SK-N-SH (cell line): ENCODE measurements around the gene CDX2. TPM values are rescaled to one million over a fixed set of nuclear protein-coding genes. Genes with fewer than 3 reads are reported as not detected.

Experiments
- CTCF ChIA-PET: fragments of 300-600, 350-600 bp; formaldehyde crosslinking; extraction: SDS; loops from one replicate; lab custom pipeline; 2021; lab: Yijun Ruan, JAX
- POLR2A ChIA-PET: fragments of 350-600 bp; sonication (Branson Sonifier 250); formaldehyde crosslinking; extraction: SDS; loops from one replicate; lab custom pipeline; 2020; ENCODE audit warnings: antibody characterized with exemption, inconsistent platforms; lab: Yijun Ruan, JAX
- DNase-seq: peaks from one replicate; pipeline ENCODE4 v3.0.0; 2012
- H2AFZ ChIP-seq: fragments of 200-600 bp; sonication (generic); 2 replicates; pipeline ENCODE4 v1.8.1; 2016; ENCODE audit warnings: antibody characterized with exemption, mild to moderate bottlenecking, low read depth
- H3F3A ChIP-seq: fragments of 200-600 bp; sonication (generic); replicated peaks from 2 replicates; pipeline ENCODE3; 2016; ENCODE audit warnings: antibody characterized with exemption, mild to moderate bottlenecking; ENCODE audit not compliant: insufficient read depth
- H3K27ac ChIP-seq, 2 experiments: fragments of 200-500 bp in 1 of 2; fragments of 200-600 bp in 1 of 2; sonication (Bioruptor generic) in 1 of 2; sonication (generic), shearing (Covaris generic) in 1 of 2; 2 replicates each; pipeline versions ENCODE4 v1.5.1 to v1.6.1; 2014 to 2016; ENCODE audit warnings: low read depth in 2 of 2, inconsistent platforms in 1 of 2, low read length in 1 of 2, mild to moderate bottlenecking in 1 of 2, mixed read lengths in 1 of 2
- H3K27me3 ChIP-seq: fragments of 200-600 bp; sonication (generic), shearing (Covaris generic); 2 replicates; pipeline ENCODE4 v1.6.1; 2016; ENCODE audit warnings: mixed run types; ENCODE audit not compliant: insufficient read depth
- H3K36me3 ChIP-seq, 2 experiments: fragments of 200-500 bp in 1 of 2; fragments of 200-600 bp in 1 of 2; sonication (Bioruptor generic) in 1 of 2; sonication (generic) in 1 of 2; replicated peaks in 1 of 2; 2 replicates each; pipeline versions ENCODE3 to v1.5.1; 2014 to 2016; ENCODE audit warnings: low read length in 1 of 2, mild to moderate bottlenecking in 1 of 2; ENCODE audit not compliant: insufficient read depth in 2 of 2, control insufficient read depth in 1 of 2
- H3K4me1 ChIP-seq, 2 experiments: fragments of 200-500 bp in 1 of 2; fragments of 200-600 bp in 1 of 2; sonication (Bioruptor generic) in 1 of 2; sonication (generic), shearing (Covaris generic) in 1 of 2; 2 replicates each; pipeline versions ENCODE4 v1.5.1 to v1.6.1; 2014 to 2016; ENCODE audit warnings: low read depth in 1 of 2, low read length in 1 of 2, mixed run types in 1 of 2; ENCODE audit not compliant: insufficient read depth in 2 of 2, control insufficient read depth in 1 of 2
- H3K4me2 ChIP-seq: fragments of 200-600 bp; sonication (generic), shearing (Covaris generic); 2 replicates; pipeline ENCODE4 v1.6.1; 2017; ENCODE audit warnings: mixed run types
- H3K4me3 ChIP-seq, 2 experiments: fragments of 200-500 bp in 1 of 2; fragments of 200-600 bp in 1 of 2; sonication (Bioruptor generic) in 1 of 2; sonication (generic), shearing (Covaris generic) in 1 of 2; 2 replicates each; pipeline versions ENCODE4 v1.5.1 to v1.8.1; 2014 to 2016; ENCODE audit warnings: low read depth in 2 of 2, inconsistent platforms in 1 of 2, low read length in 1 of 2, mild to moderate bottlenecking in 1 of 2, mixed read lengths in 1 of 2, moderate library complexity in 1 of 2
- H3K79me2 ChIP-seq: fragments of 200-600 bp; sonication (generic); 2 replicates; pipeline ENCODE4 v1.8.1; 2017; ENCODE audit warnings: mild to moderate bottlenecking; ENCODE audit not compliant: insufficient read depth
- H3K9ac ChIP-seq: fragments of 200-600 bp; sonication (generic); 2 replicates; pipeline ENCODE4 v1.6.1; 2017; ENCODE audit warnings: mixed run types
- H3K9me2 ChIP-seq: fragments of 200-600 bp; sonication (generic); 2 replicates; pipeline ENCODE4 v1.6.1; 2017; ENCODE audit warnings: mixed run types
- H3K9me3 ChIP-seq: fragments of 200-600 bp; sonication (generic); 2 replicates; pipeline ENCODE4 v1.6.1; 2017; ENCODE audit warnings: mixed run types, mild to moderate bottlenecking, moderate library complexity
- H4K20me1 ChIP-seq: fragments of 200-600 bp; sonication (generic); 2 replicates; pipeline ENCODE4 v1.6.1; 2017; ENCODE audit warnings: mild to moderate bottlenecking, mixed run types; ENCODE audit not compliant: insufficient read depth
- FOSL2 ChIP-seq: IDR thresholded peaks from 2 replicates; pipeline ENCODE4 v1.4.0; 2012; ENCODE audit warnings: low read depth, mild to moderate bottlenecking, moderate library complexity, borderline replicate concordance
- GABPA ChIP-seq: IDR thresholded peaks from 2 replicates; pipeline ENCODE4 v1.4.0; 2012; ENCODE audit warnings: low read depth, mild to moderate bottlenecking
- GATA2 ChIP-seq: sonication (generic); formaldehyde crosslinking; IDR thresholded peaks from 2 replicates; pipeline ENCODE4 v1.5.0; 2020; ENCODE audit warnings: mild to moderate bottlenecking, missing genetic modification reagents
- MXI1 ChIP-seq: IDR thresholded peaks from 2 replicates; pipeline ENCODE4 v1.6.1; 2012; ENCODE audit warnings: mild to moderate bottlenecking, low read depth, low read length, improper control_type of control experiment
- NRF1 ChIP-seq: IDR thresholded peaks from 2 replicates; pipeline ENCODE4 v1.6.1; 2012; ENCODE audit warnings: low read depth, mild to moderate bottlenecking, low read length
- PBX3 ChIP-seq: IDR thresholded peaks from 2 replicates; pipeline ENCODE4; 2012
- RCOR1 ChIP-seq: fragments of 150-350 bp; IDR thresholded peaks from 2 replicates; pipeline ENCODE4 v1.6.1; 2017; ENCODE audit warnings: antibody characterized with exemption, low read length
- SMC3 ChIP-seq: IDR thresholded peaks from 2 replicates; pipeline ENCODE4 v1.6.1; 2012; ENCODE audit warnings: low read depth, low read length, improper control_type of control experiment
- TAF1 ChIP-seq: IDR thresholded peaks from 2 replicates; pipeline ENCODE4 v1.6.1; 2012; ENCODE audit warnings: low read depth, mild to moderate bottlenecking, low read length, moderate library complexity, borderline replicate concordance
- USF1 ChIP-seq: IDR thresholded peaks from 2 replicates; pipeline ENCODE4 v1.4.0; 2012; ENCODE audit warnings: low read depth, borderline replicate concordance
- WGBS: methylation state at CpG from one replicate; pipeline ENCODE4 v1.1.6; 2017; ENCODE audit warnings: low lambda C conversion rate; 5-methylcytosine and 5-hydroxymethylcytosine counted together
- polyA plus RNA-seq, 3 experiments: library from polyadenylated mRNA; depleted of rRNA; stranded (reverse); fragments of >200 nt; gene quantifications; 2 replicates each; pipeline ENCODE4 v1.2.3, GENCODE V29; 2012

Gene CDX2
- polyA plus RNA-seq, 1 of the 3 experiments (the other 2 are of a cell fraction): not detected

DNA sequence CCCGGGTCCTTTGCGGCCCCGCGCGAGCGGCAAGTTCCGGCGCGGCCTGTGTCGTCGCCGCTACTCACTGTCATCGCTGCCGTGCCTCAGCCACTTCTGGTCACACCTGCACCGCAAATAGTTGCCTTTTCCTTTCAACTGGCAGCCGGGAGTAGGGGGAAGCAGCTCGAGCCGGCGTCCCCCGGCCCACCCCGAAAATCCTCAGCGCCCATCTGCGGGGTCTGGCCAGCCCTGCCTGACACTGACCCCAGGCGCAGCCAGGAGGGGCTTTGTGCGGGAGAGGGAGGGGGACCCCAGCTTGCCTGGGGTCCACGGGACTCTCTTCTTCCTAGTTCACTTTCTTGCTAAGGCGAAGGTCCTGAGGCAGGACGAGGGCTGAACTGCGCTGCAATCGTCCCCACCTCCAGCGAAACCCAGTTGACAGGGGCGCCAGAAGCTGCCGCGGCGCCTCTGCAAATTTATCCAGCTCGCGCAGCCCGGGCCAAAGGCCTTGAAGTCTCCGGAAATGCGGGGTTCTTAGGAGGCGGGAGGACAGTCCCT lies 47.6 kb downstream of the CDX2 start:
- Histone ChIP-seq H3K27me3 (peaks cover 98% of the 10 kb centered on the region), H3K4me2 (peak overlapping the region; percentile 79), H3K4me3 (peak overlapping the region; percentile 0 to 50; a peak in 2 of 4 replicates), H3K9me3 (no peaks in the 10 kb centered on the region), H2AFZ (no peak overlapping the region), H3K9ac (no peak overlapping the region), H3K79me2 (no peaks in the 10 kb centered on the region), H3K36me3 (no peaks in the 10 kb centered on the region), H3F3A (no peaks in the 10 kb centered on the region), H3K4me1 (no peaks in the 10 kb centered on the region), H3K27ac (no peak overlapping the region), H3K9me2 (no peaks in the 10 kb centered on the region), H4K20me1 (no peaks in the 10 kb centered on the region)
- ChIA-PET CTCF (interaction anchor here (2.5 kb wide), 1 partner anchor 32 kb away, joined by 12 read pairs; no protein-coding TSS in a partner anchor), POLR2A (no interaction called here)
- no peak for TF ChIP-seq USF1
- TF ChIP-seq FOSL2: no peak
- TF ChIP-seq GATA2: no peak
- TF ChIP-seq TAF1: no peak
- no peak for TF ChIP-seq MXI1
- TF ChIP-seq SMC3: no peak
- no peak for TF ChIP-seq RCOR1
- 3% methylated on average over 23 of the region's 41 CpGs for WGBS
- DNase-seq: peak; percentile 34

DNA sequence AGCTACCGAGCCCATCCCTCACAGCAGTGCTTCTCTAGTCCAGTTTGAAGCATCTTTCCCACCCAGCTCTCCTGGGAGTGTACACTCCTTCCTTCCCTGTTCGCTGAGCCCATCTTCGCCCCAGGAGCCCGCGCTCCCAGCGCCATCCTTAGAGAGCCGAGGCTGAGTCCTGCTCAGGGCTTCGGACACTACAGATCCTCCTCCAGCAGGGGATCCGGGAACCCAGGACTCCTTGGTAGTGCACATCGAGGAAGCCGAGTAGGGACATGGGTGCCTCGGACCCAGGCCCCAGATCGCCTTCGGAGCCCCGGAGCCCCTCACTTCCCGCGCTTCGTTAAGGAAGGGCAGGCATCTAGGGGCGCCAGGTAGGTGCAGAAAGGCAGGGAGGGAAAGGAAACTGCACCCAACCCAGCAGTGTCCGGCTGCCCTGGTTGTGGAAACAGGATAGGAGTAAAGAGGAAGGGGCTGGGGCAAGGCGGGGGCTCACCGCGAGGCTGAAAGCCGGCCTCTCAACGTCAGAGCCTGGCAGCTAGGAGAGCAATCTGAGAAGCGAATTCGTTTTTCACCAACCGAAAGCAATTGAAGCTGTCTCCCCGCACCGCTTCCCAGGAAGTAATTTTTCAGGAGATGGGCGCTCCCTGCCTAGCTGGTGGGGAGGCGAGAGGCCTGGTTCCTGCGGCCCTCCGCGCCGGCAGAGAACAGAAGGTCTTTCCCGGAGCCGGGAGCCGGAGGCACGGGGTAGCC lies 48.3 kb downstream of the CDX2 start:
- WGBS: 10% methylated on average over 19 of the region's 40 CpGs
- Histone ChIP-seq H3K27ac (no peak overlapping the region), H3K9ac (no peak overlapping the region), H3K27me3 (peaks cover 95% of the 10 kb centered on the region), H3K79me2 (no peaks in the 10 kb centered on the region), H3F3A (no peaks in the 10 kb centered on the region), H3K4me2 (peak overlapping the region; percentile 79), H4K20me1 (no peaks in the 10 kb centered on the region), H3K4me3 (peak overlapping the region; percentile 0 to 50; a peak in 2 of 4 replicates), H3K4me1 (no peaks in the 10 kb centered on the region)
- POLR2A ChIA-PET: no interaction called here
- DNase-seq: peak; percentile 39
- TF ChIP-seq GABPA (no peak), PBX3 (no peak), NRF1 (no peak), MXI1 (no peak)
- TF ChIP-seq, all 33 proteins: peak for 0
- peak overlapping the region; percentile 30; the same call in 1 of the 2 replicates for H2AFZ ChIP-seq
- no peaks in the 10 kb centered on the region for H3K9me3 ChIP-seq
- H3K9me2 ChIP-seq: no peaks in the 10 kb centered on the region
- no peaks in the 10 kb centered on the region for H3K36me3 ChIP-seq
- CTCF ChIA-PET: interaction anchor here (2.5 kb wide), 1 partner anchor 33 kb away, joined by 12 read pairs; no protein-coding TSS in a partner anchor
